SK-N-SH treated with all-trans-retinoic acid at 6 μM for 48 hours (cell line): ENCODE measurements around the gene RALGAPB.

Source experiments
- ATAC-seq: fragments of 200-7000 bp; cut with Tn5 transposase; 3 replicates; pipeline ENCODE4 v1.9.1; 2020; ENCODE audit warnings: mild to moderate bottlenecking, moderate library complexity
- ARNTL ChIP-seq: fragments of 450-650 bp; formaldehyde crosslinking; IDR thresholded peaks from 2 replicates; pipeline ENCODE4 v1.5.0; 2020; ENCODE audit warnings: low read depth, mild to moderate bottlenecking, moderate library complexity, borderline replicate concordance
- CREB5 ChIP-seq: fragments of 250-450 bp; sonication (Bioruptor Pico); IDR thresholded peaks from 2 replicates; pipeline ENCODE4 v1.5.1; 2020; ENCODE audit warnings: low read depth, mild to moderate bottlenecking, moderate library complexity
- CSDC2 ChIP-seq: fragments of 250-450 bp; sonication (Bioruptor Pico); IDR thresholded peaks from 2 replicates; pipeline ENCODE4 v1.5.0; 2020; ENCODE audit warnings: mild to moderate bottlenecking, moderate library complexity
- CSRNP3 ChIP-seq: fragments of 250-450 bp; sonication (Bioruptor Pico); IDR thresholded peaks from 2 replicates; pipeline ENCODE4 v1.5.1; 2021; ENCODE audit warnings: mild to moderate bottlenecking, moderate library complexity
- ESRRG ChIP-seq: fragments of 250-450 bp; sonication (Bioruptor Pico); IDR thresholded peaks from 2 replicates; pipeline ENCODE4 v1.6.1; 2021; ENCODE audit warnings: mild to moderate bottlenecking
- OSR1 ChIP-seq: fragments of 250-450 bp; sonication (Bioruptor Pico); IDR thresholded peaks from 2 replicates; pipeline ENCODE4 v1.8.0; 2022; ENCODE audit warnings: moderate library complexity, mild to moderate bottlenecking, inconsistent platforms
- PATZ1 ChIP-seq: fragments of 250-450 bp; sonication (Bioruptor Pico); IDR thresholded peaks from 2 replicates; pipeline ENCODE4 v1.8.0; 2020; ENCODE audit warnings: mild to moderate bottlenecking, moderate library complexity, borderline replicate concordance
- POU6F1 ChIP-seq: fragments of 250-450 bp; sonication (Bioruptor Pico); IDR thresholded peaks from 2 replicates; pipeline ENCODE4 v1.8.0; 2021; ENCODE audit warnings: low read depth, mild to moderate bottlenecking, moderate library complexity, borderline replicate concordance
- RARB ChIP-seq: fragments of 250-450 bp; sonication (Bioruptor Pico); IDR thresholded peaks from 2 replicates; pipeline ENCODE4 v1.8.0; 2021; ENCODE audit warnings: mild to moderate bottlenecking, moderate library complexity
- SNAI2 ChIP-seq: fragments of 250-450 bp; sonication (Bioruptor Pico); IDR thresholded peaks from 2 replicates; pipeline ENCODE4 v1.5.0; 2020; ENCODE audit warnings: mild to moderate bottlenecking, moderate library complexity
- TOX ChIP-seq: fragments of 250-450 bp; sonication (Bioruptor Pico); IDR thresholded peaks from 2 replicates; pipeline ENCODE4 v1.8.0; 2021; ENCODE audit warnings: mild to moderate bottlenecking, moderate library complexity, borderline replicate concordance
- TSHZ2 ChIP-seq: fragments of 250-450 bp; sonication (Bioruptor Pico); IDR thresholded peaks from 2 replicates; pipeline ENCODE4 v1.5.0; 2020; ENCODE audit warnings: mild to moderate bottlenecking, moderate library complexity
- ZC3H10 ChIP-seq: fragments of 250-450 bp; sonication (Bioruptor Pico); IDR thresholded peaks from 2 replicates; pipeline ENCODE4 v1.5.1; 2021; ENCODE audit warnings: mild to moderate bottlenecking, moderate library complexity
- ZFP30 ChIP-seq: fragments of 450-650 bp; formaldehyde crosslinking; IDR thresholded peaks from 2 replicates; pipeline ENCODE4 v1.5.0; 2022; ENCODE audit warnings: mild to moderate bottlenecking, moderate library complexity
- ZNF565 ChIP-seq: fragments of 450-650 bp; formaldehyde crosslinking; conservative IDR thresholded peaks from 2 replicates; pipeline ENCODE4 v1.5.0; 2020; ENCODE audit warnings: low read depth, mild to moderate bottlenecking, moderate library complexity
- ZNF70 ChIP-seq: fragments of 450-650 bp; formaldehyde crosslinking; IDR thresholded peaks from 2 replicates; pipeline ENCODE4 v1.5.0; 2020; ENCODE audit warnings: mild to moderate bottlenecking, moderate library complexity
- ZNF8 ChIP-seq: fragments of 450-650 bp; formaldehyde crosslinking; IDR thresholded peaks from 2 replicates; pipeline ENCODE4 v1.5.0; 2020; ENCODE audit warnings: mild to moderate bottlenecking, moderate library complexity

The RALGAPB gene

GRCh38 chr20:38520261-38520660 is 47.6 kb downstream of the RALGAPB start (continued):
- TF ChIP-seq TSHZ2 (CRISPR knock-in tag), result no peak
- no peak for TF ChIP-seq ZNF70
- no peak for TF ChIP-seq POU6F1 (CRISPR knock-in tag)
- TF ChIP-seq CSDC2 (CRISPR knock-in tag), result no peak

- no peak for ATAC-seq
- no peak for TF ChIP-seq RARB (CRISPR knock-in tag)
- TF ChIP-seq CSDC2 (CRISPR knock-in tag), result no peak
- TF ChIP-seq TSHZ2 (CRISPR knock-in tag), result no peak
- TF ChIP-seq PATZ1, result no peak
- TF ChIP-seq ESRRG (CRISPR knock-in tag), result no peak
- no peak for TF ChIP-seq TOX (CRISPR knock-in tag)
- no peak for TF ChIP-seq ZFP30 (CRISPR knock-in tag)
- TF ChIP-seq POU6F1 (CRISPR knock-in tag), result no peak
- no peak for TF ChIP-seq ARNTL (CRISPR knock-in tag)
- TF ChIP-seq ZNF8, result no peak
- no peak for TF ChIP-seq SNAI2 (CRISPR knock-in tag)
- no peak for TF ChIP-seq ZC3H10 (CRISPR knock-in tag)
- no peak for TF ChIP-seq CSRNP3 (CRISPR knock-in tag)
- TF ChIP-seq OSR1, result no peak
- TF ChIP-seq CREB5, result no peak
- TF ChIP-seq ZNF565 (CRISPR knock-in tag), result no peak
- TF ChIP-seq, all 23 proteins: peak for 0
Observed at GRCh38 chr20:38523697-38524096, 51.1 kb downstream of the RALGAPB start.
